HepG2 (cell line): Measurements from ENCODE around the gene DAAM1. TPM values are rescaled to one million over a fixed set of nuclear protein-coding genes. Genes with fewer than 3 reads are reported as not detected.

Source experiments
- AGO1 ChIP-seq: fragments of 200-400 bp; formaldehyde crosslinking; IDR thresholded peaks from 2 replicates; pipeline ENCODE4 v1.6.1; 2017; ENCODE audit warnings: mild to moderate bottlenecking, low read depth, low read length, moderate library complexity; ENCODE audit not compliant: poor library complexity, severe bottlenecking
- HOXA3 ChIP-seq: sonication (generic); formaldehyde crosslinking; IDR thresholded peaks from 2 replicates; pipeline ENCODE4 v1.5.0; 2020; ENCODE audit warnings: missing genetic modification reagents
- MAZ ChIP-seq, 2 experiments: sonication (generic) in 1 of 2; formaldehyde crosslinking in 1 of 2; IDR thresholded peaks; 2 replicates each; pipeline versions ENCODE4 v1.5.0 to v1.6.1; 2012 to 2020; ENCODE audit warnings: low read depth in 2 of 2, mild to moderate bottlenecking in 2 of 2, borderline replicate concordance in 1 of 2, improper control_type of control experiment in 1 of 2, low read length in 1 of 2, missing genetic modification reagents in 1 of 2, moderate library complexity in 1 of 2
- MEIS2 ChIP-seq: sonication (generic); formaldehyde crosslinking; IDR thresholded peaks from 2 replicates; pipeline ENCODE4 v1.9.0; 2021; ENCODE audit warnings: mild to moderate bottlenecking, missing genetic modification reagents
- RAD51 ChIP-seq: fragments of 450-650 bp; IDR thresholded peaks from 2 replicates; pipeline ENCODE4 v1.6.1; 2016; ENCODE audit warnings: borderline replicate concordance
- SALL1 ChIP-seq: sonication (generic); formaldehyde crosslinking; IDR thresholded peaks from 2 replicates; pipeline ENCODE4 v1.8.0; 2022; ENCODE audit warnings: mild to moderate bottlenecking, missing genetic modification reagents
- SALL2 ChIP-seq: sonication (generic); formaldehyde crosslinking; IDR thresholded peaks from 2 replicates; pipeline ENCODE4 v1.8.1; 2023; ENCODE audit warnings: mild to moderate bottlenecking, missing genetic modification reagents, inconsistent platforms
- ZEB1 ChIP-seq: IDR thresholded peaks from 2 replicates; pipeline ENCODE4 v1.6.1; 2012; ENCODE audit warnings: mild to moderate bottlenecking, low read depth, inconsistent platforms; ENCODE audit not compliant: insufficient replicate concordance
- ZNF17 ChIP-seq: sonication (generic); formaldehyde crosslinking; IDR thresholded peaks from 2 replicates; pipeline ENCODE4 v1.5.0; 2020; ENCODE audit warnings: mild to moderate bottlenecking, missing genetic modification reagents
- ZNF207 ChIP-seq: fragments of 450-650 bp; IDR thresholded peaks from 2 replicates; pipeline ENCODE4 v1.6.1; 2016; ENCODE audit warnings: antibody characterized with exemption, borderline replicate concordance
- ZNF382 ChIP-seq: sonication (generic); formaldehyde crosslinking; IDR thresholded peaks from 2 replicates; pipeline ENCODE4 v1.5.0; 2020; ENCODE audit warnings: missing genetic modification reagents, mild to moderate bottlenecking, borderline replicate concordance
- ZNF431 ChIP-seq: sonication (generic); formaldehyde crosslinking; IDR thresholded peaks from 2 replicates; pipeline ENCODE4 v1.9.0; 2022; ENCODE audit warnings: missing genetic modification reagents, low read depth, mild to moderate bottlenecking, borderline replicate concordance
- ZNF44 ChIP-seq: sonication (generic); formaldehyde crosslinking; IDR thresholded peaks from 2 replicates; pipeline ENCODE4 v1.5.1; 2020; ENCODE audit warnings: mild to moderate bottlenecking, missing genetic modification reagents
- ZNF567 ChIP-seq: sonication (generic); formaldehyde crosslinking; IDR thresholded peaks from 2 replicates; pipeline ENCODE4 v1.8.1; 2023; ENCODE audit warnings: mild to moderate bottlenecking, missing genetic modification reagents, borderline replicate concordance
- polyA plus RNA-seq, 8 experiments: library from polyadenylated mRNA; depleted of rRNA in 3 of 8; stranded (reverse) in 7 of 8; unstranded in 1 of 8; fragments of >200 nt; fragmentation: Illumina TruSeq in 4 of 8; extraction: Trizol in 4 of 8; gene quantifications; 2 replicates each; pipeline versions ENCODE4 v1.2.1 to v1.2.3, GENCODE V29; 2011 to 2016; ENCODE audit warnings: low read depth in 4 of 8, missing spikeins in 1 of 8, mixed read lengths in 1 of 8; ENCODE audit not compliant: insufficient read depth in 1 of 8
- total RNA-seq, 5 experiments: library from RNA; depleted of rRNA; stranded (reverse); fragments of >200 nt; fragmentation: Illumina TruSeq; extraction: Trizol; gene quantifications; 2 replicates each; pipeline ENCODE4 v1.2.3, GENCODE V29; 2016; ENCODE audit warnings: low read depth in 1 of 5
- TF ChIP-seq, protein P1 (sequence below): sonication (generic); formaldehyde crosslinking; IDR thresholded peaks from 2 replicates; pipeline ENCODE4 v1.8.0; 2022; ENCODE audit warnings: missing genetic modification reagents, mild to moderate bottlenecking, inconsistent platforms, borderline replicate concordance
- TF ChIP-seq, protein P2 (sequence below): sonication (generic); formaldehyde crosslinking; IDR thresholded peaks from 2 replicates; pipeline ENCODE4 v1.8.0; 2022; ENCODE audit warnings: mild to moderate bottlenecking, missing genetic modification reagents
- TF ChIP-seq, protein P3 (sequence below): sonication (generic); formaldehyde crosslinking; conservative IDR thresholded peaks from 2 replicates; pipeline ENCODE4 v1.4.0; 2020; ENCODE audit warnings: missing genetic modification reagents
- TF ChIP-seq, protein P4 (sequence below): IDR thresholded peaks from 2 replicates; pipeline ENCODE4 v1.6.1; 2018; ENCODE audit warnings: missing genetic modification reagents, mild to moderate bottlenecking, missing compliant biosample characterization
- TF ChIP-seq, protein P5 (sequence below): IDR thresholded peaks from 2 replicates; pipeline ENCODE4 v1.6.1; 2016; ENCODE audit warnings: low read depth, control low read depth

Gene DAAM1
- total and polyA plus RNA-seq, 2 of the 13 experiments (the other 11 are each of a cell fraction or from before 2014, with no cell fraction given): 10.9 to 24.5 TPM

DNA sequence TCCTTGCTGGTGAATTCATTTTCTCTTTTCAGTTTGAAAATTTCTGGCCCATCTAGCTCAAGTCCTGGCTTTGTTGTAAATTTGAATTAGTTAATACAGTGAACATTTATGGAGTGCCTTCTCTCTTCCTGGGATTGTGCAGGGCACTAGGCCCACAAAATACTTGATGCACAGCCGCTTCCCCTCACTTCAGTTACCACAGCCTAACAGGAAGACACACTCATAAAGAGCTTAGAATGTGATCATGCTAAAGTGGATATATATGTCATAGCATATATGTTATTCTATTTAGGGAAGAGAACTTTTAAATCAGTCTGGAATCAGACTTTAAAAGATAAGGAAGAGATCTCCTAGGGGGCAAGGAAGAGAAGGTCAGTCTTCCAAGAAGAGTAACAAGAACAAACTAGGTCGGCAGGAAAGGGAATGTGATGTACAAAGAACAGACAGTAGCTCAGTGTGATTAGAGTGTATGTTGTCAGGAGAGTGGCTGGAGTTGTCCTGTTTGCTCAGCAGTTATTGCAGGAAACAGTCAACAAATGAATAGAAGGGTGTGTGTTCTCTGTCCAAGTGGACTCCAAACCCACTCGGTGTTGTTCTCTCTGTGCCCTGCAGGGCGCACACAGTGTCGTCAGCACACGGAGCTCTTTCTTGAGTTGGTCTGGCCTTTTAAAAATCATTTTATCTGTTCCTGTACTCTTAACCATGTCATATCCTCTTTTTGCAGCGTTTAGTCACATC, 74.4 kb downstream of the DAAM1 start (continued):
- TF ChIP-seq, protein P1, sequence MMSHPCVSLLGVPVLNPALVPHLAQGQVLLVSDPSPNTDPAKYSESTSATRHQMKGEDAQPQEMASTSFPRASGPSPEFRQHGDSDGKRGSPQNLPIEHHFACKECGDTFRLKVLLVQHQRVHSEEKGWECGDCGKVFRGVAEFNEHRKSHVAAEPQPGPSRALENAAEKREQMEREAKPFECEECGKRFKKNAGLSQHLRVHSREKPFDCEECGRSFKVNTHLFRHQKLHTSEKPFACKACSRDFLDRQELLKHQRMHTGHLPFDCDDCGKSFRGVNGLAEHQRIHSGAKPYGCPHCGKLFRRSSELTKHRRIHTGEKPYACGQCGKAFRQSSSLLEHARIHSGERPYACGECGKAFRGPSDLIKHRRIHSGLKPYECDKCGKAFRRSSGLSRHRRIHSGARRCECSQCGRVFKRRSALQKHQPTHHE (CRISPR knock-in tag): no peak
- TF ChIP-seq, protein P2, sequence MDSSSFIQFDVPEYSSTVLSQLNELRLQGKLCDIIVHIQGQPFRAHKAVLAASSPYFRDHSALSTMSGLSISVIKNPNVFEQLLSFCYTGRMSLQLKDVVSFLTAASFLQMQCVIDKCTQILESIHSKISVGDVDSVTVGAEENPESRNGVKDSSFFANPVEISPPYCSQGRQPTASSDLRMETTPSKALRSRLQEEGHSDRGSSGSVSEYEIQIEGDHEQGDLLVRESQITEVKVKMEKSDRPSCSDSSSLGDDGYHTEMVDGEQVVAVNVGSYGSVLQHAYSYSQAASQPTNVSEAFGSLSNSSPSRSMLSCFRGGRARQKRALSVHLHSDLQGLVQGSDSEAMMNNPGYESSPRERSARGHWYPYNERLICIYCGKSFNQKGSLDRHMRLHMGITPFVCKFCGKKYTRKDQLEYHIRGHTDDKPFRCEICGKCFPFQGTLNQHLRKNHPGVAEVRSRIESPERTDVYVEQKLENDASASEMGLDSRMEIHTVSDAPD (CRISPR knock-in tag): no peak
- TF ChIP-seq ZNF382: no peak
- no peak for TF ChIP-seq ZNF431 (CRISPR knock-in tag)
- TF ChIP-seq, protein P3, sequence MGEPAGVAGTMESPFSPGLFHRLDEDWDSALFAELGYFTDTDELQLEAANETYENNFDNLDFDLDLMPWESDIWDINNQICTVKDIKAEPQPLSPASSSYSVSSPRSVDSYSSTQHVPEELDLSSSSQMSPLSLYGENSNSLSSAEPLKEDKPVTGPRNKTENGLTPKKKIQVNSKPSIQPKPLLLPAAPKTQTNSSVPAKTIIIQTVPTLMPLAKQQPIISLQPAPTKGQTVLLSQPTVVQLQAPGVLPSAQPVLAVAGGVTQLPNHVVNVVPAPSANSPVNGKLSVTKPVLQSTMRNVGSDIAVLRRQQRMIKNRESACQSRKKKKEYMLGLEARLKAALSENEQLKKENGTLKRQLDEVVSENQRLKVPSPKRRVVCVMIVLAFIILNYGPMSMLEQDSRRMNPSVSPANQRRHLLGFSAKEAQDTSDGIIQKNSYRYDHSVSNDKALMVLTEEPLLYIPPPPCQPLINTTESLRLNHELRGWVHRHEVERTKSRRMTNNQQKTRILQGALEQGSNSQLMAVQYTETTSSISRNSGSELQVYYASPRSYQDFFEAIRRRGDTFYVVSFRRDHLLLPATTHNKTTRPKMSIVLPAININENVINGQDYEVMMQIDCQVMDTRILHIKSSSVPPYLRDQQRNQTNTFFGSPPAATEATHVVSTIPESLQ (CRISPR knock-in tag): no peak
- TF ChIP-seq, protein P4, sequence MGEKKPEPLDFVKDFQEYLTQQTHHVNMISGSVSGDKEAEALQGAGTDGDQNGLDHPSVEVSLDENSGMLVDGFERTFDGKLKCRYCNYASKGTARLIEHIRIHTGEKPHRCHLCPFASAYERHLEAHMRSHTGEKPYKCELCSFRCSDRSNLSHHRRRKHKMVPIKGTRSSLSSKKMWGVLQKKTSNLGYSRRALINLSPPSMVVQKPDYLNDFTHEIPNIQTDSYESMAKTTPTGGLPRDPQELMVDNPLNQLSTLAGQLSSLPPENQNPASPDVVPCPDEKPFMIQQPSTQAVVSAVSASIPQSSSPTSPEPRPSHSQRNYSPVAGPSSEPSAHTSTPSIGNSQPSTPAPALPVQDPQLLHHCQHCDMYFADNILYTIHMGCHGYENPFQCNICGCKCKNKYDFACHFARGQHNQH (CRISPR knock-in tag): peak; percentile 83
- TF ChIP-seq MEIS2 (CRISPR knock-in tag): peak; percentile 60; the same call in 1 of the 2 replicates
- no peak for TF ChIP-seq SALL2 (CRISPR knock-in tag)
- TF ChIP-seq, protein P5, sequence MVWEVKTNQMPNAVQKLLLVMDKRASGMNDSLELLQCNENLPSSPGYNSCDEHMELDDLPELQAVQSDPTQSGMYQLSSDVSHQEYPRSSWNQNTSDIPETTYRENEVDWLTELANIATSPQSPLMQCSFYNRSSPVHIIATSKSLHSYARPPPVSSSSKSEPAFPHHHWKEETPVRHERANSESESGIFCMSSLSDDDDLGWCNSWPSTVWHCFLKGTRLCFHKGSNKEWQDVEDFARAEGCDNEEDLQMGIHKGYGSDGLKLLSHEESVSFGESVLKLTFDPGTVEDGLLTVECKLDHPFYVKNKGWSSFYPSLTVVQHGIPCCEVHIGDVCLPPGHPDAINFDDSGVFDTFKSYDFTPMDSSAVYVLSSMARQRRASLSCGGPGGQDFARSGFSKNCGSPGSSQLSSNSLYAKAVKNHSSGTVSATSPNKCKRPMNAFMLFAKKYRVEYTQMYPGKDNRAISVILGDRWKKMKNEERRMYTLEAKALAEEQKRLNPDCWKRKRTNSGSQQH (CRISPR knock-in tag): 0 out of 2 replicates have a peak, but pooled peaks have one; percentile 20
- TF ChIP-seq ZNF207: no peak
- no peak for TF ChIP-seq ZNF567 (CRISPR knock-in tag)
- no peak for TF ChIP-seq ZNF17
- peak; percentile 89 for TF ChIP-seq SALL1 (CRISPR knock-in tag)
- no peak for TF ChIP-seq ZEB1
- no peak for TF ChIP-seq ZNF44
- no peak for TF ChIP-seq MAZ (IDR thresholded peaks at IDR 0.05; ENCODE audit: borderline replicate concordance, low read depth, low read length)
- TF ChIP-seq MAZ (CRISPR knock-in tag; IDR thresholded peaks at IDR 0.05; ENCODE audit: low read depth): no peak
- TF ChIP-seq HOXA3: peak; percentile 61; the same call in 1 of the 2 replicates
- no peak for TF ChIP-seq RAD51
- TF ChIP-seq AGO1: no peak
